ENCODE measurements around the gene CDH4.

GRCh38 chr20:61321481-61321880, 69.4 kb downstream of the CDH4 start:
- TF ChIP-seq CTCF (tag by site-specific recombination; IDR thresholded peaks at IDR 0.05): no peak
- TF ChIP-seq, protein P1, sequence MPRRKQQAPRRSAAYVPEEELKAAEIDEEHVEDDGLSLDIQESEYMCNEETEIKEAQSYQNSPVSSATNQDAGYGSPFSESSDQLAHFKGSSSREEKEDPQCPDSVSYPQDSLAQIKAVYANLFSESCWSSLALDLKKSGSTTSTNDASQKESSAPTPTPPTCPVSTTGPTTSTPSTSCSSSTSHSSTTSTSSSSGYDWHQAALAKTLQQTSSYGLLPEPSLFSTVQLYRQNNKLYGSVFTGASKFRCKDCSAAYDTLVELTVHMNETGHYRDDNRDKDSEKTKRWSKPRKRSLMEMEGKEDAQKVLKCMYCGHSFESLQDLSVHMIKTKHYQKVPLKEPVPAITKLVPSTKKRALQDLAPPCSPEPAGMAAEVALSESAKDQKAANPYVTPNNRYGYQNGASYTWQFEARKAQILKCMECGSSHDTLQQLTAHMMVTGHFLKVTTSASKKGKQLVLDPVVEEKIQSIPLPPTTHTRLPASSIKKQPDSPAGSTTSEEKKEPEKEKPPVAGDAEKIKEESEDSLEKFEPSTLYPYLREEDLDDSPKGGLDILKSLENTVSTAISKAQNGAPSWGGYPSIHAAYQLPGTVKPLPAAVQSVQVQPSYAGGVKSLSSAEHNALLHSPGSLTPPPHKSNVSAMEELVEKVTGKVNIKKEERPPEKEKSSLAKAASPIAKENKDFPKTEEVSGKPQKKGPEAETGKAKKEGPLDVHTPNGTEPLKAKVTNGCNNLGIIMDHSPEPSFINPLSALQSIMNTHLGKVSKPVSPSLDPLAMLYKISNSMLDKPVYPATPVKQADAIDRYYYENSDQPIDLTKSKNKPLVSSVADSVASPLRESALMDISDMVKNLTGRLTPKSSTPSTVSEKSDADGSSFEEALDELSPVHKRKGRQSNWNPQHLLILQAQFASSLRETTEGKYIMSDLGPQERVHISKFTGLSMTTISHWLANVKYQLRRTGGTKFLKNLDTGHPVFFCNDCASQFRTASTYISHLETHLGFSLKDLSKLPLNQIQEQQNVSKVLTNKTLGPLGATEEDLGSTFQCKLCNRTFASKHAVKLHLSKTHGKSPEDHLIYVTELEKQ (tag by site-specific recombination; IDR thresholded peaks at IDR 0.05; ENCODE audit: borderline replicate concordance): no peak
- TF ChIP-seq TCF7L2 (IDR thresholded peaks at IDR 0.05; ENCODE audit: borderline replicate concordance, low read depth, low read length): no peak
- no peak for TF ChIP-seq ZNF600 (tag by site-specific recombination; IDR thresholded peaks at IDR 0.05)
- TF ChIP-seq YY1 (tag by site-specific recombination; IDR thresholded peaks at IDR 0.05): no peak
- TF ChIP-seq GLI4 (tag by site-specific recombination; IDR thresholded peaks at IDR 0.05): no peak
- TF ChIP-seq, protein P2, sequence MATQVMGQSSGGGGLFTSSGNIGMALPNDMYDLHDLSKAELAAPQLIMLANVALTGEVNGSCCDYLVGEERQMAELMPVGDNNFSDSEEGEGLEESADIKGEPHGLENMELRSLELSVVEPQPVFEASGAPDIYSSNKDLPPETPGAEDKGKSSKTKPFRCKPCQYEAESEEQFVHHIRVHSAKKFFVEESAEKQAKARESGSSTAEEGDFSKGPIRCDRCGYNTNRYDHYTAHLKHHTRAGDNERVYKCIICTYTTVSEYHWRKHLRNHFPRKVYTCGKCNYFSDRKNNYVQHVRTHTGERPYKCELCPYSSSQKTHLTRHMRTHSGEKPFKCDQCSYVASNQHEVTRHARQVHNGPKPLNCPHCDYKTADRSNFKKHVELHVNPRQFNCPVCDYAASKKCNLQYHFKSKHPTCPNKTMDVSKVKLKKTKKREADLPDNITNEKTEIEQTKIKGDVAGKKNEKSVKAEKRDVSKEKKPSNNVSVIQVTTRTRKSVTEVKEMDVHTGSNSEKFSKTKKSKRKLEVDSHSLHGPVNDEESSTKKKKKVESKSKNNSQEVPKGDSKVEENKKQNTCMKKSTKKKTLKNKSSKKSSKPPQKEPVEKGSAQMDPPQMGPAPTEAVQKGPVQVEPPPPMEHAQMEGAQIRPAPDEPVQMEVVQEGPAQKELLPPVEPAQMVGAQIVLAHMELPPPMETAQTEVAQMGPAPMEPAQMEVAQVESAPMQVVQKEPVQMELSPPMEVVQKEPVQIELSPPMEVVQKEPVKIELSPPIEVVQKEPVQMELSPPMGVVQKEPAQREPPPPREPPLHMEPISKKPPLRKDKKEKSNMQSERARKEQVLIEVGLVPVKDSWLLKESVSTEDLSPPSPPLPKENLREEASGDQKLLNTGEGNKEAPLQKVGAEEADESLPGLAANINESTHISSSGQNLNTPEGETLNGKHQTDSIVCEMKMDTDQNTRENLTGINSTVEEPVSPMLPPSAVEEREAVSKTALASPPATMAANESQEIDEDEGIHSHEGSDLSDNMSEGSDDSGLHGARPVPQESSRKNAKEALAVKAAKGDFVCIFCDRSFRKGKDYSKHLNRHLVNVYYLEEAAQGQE (tag by site-specific recombination; IDR thresholded peaks at IDR 0.05): no peak
- TF ChIP-seq ZNF426 (tag by site-specific recombination; IDR thresholded peaks at IDR 0.05): no peak
